AG04449 (cell line): ENCODE measurements around the gene HIVEP3.
"Not testable (repeated sequence)": the region's sequence is repeated elsewhere in the genome, so short reads cannot be mapped to it uniquely, and the experiment has no call there.

Experiments used
- CTCF ChIA-PET: fragments of 350-600 bp; formaldehyde crosslinking; extraction: SDS; loops from one replicate; lab custom pipeline; 2021; ENCODE audit warnings: antibody characterized with exemption; lab: Yijun Ruan, JAX
- POLR2A ChIA-PET: fragments of 400-600, 350-600 bp; formaldehyde crosslinking; extraction: SDS; loops from one replicate; lab custom pipeline; 2020; ENCODE audit warnings: antibody characterized with exemption, inconsistent platforms; lab: Yijun Ruan, JAX
- DNase-seq: peaks from one replicate; pipeline ENCODE4 v3.0.0-alpha.2; 2010; ENCODE audit warnings: low read depth, low spot score
- H3K4me3 ChIP-seq: 2 replicates; pipeline ENCODE4 v1.5.1; 2011; ENCODE audit warnings: low read depth, mild to moderate bottlenecking, control low read depth, low read length
- TF ChIP-seq, protein P1 (sequence below): IDR thresholded peaks from one replicate; pipeline ENCODE4 v1.5.1; 2011; ENCODE audit warnings: mild to moderate bottlenecking, moderate library complexity, low read length, control low read depth, inconsistent platforms; ENCODE audit not compliant: insufficient read depth; ENCODE audit errors: missing control alignments

The HIVEP3 gene

DNA sequence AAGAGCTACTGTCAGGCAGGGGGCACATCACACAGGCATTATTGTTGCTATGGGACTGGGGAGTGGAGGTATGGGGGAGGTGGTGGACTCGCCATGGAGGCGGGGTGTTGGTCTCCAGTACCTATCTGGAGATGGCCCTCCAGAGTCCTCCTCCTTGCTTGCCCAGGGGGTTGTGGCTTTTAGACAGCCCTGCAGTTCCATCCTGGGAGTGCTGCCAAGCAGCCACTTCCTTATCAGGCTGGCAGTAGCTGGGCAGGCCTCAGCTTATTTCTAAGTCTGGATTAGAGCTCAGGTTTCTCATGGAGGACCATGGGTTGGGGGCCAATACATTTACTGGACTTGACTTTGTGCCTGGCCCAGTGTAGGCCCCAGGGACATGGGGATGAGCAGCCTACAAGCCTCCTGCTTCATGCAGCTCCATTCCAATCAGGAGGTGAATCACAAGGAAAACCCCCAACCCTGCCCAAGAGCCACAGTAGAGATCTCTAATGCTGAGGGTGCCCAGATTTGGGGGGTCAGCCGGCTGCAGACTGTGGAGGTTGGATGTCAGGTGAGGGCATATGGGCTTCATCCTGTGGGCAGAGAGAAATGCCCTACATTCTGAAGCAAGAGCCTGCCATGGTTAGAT lies 223.5 kb downstream of the HIVEP3 start:
- ChIA-PET CTCF (interaction anchor here (1.2 to 1.4 kb wide), 2 partner anchors 11 to 19 kb away, joined by 3 to 4 read pairs; no protein-coding TSS in a partner anchor), POLR2A (no interaction called here)
- TF ChIP-seq, protein P1, sequence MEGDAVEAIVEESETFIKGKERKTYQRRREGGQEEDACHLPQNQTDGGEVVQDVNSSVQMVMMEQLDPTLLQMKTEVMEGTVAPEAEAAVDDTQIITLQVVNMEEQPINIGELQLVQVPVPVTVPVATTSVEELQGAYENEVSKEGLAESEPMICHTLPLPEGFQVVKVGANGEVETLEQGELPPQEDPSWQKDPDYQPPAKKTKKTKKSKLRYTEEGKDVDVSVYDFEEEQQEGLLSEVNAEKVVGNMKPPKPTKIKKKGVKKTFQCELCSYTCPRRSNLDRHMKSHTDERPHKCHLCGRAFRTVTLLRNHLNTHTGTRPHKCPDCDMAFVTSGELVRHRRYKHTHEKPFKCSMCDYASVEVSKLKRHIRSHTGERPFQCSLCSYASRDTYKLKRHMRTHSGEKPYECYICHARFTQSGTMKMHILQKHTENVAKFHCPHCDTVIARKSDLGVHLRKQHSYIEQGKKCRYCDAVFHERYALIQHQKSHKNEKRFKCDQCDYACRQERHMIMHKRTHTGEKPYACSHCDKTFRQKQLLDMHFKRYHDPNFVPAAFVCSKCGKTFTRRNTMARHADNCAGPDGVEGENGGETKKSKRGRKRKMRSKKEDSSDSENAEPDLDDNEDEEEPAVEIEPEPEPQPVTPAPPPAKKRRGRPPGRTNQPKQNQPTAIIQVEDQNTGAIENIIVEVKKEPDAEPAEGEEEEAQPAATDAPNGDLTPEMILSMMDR: no peak
- no peak for DNase-seq
- H3K4me3 ChIP-seq: no peak overlapping the region

DNA sequence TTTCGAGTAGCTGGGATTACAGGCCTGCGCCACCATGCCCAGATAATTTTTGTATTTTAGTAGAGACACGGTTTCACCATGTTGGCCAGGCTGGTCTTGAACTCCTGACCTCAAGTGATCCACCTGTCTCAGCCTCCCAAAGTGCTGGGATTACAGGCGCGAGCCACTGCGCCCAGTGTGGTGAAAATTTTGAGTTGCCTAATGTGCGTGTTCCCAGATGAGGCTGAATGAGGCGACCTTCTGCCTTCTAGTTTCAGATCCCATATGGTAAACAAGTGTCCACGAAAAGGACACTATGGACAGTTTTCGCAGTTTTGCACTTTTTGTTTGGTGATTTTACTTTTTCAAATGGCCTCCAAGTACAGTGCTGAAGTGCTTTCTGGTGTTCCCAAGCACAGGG lies 226.8 kb downstream of the HIVEP3 start:
- POLR2A ChIA-PET, H3K4me3 ChIP-seq, DNase-seq: not testable (repeated sequence)
- CTCF ChIA-PET: interaction anchor here (1.0 to 1.4 kb wide), 2 partner anchors 19 to 21 kb away, joined by 3 to 4 read pairs; no protein-coding TSS in a partner anchor

DNA sequence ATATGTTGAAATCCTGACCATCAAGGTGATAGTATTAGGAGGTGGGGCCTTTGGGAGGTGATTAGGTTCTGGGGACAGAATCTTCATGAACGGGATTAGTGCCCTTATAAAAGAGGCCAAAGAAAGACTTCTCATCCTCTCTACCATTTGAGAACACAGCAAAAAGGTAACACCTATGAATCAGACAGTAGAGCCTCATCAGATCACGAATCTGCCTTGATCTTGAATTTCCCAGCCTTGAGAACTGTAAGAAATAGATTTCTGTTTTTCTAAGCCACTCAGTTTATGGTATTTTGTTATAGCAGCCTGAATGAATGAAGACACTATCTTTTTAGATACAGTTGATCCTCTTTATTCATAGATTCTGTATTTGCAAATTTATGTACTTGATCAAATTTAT lies 227.3 kb downstream of the HIVEP3 start:
- TF ChIP-seq, protein P1: no peak
- ChIA-PET POLR2A (no interaction called here), CTCF (interaction anchor here (1.4 kb wide), 1 partner anchor 18 kb away, joined by 4 read pairs; no protein-coding TSS in a partner anchor)
- no peak for DNase-seq
- no peak overlapping the region for H3K4me3 ChIP-seq

DNA sequence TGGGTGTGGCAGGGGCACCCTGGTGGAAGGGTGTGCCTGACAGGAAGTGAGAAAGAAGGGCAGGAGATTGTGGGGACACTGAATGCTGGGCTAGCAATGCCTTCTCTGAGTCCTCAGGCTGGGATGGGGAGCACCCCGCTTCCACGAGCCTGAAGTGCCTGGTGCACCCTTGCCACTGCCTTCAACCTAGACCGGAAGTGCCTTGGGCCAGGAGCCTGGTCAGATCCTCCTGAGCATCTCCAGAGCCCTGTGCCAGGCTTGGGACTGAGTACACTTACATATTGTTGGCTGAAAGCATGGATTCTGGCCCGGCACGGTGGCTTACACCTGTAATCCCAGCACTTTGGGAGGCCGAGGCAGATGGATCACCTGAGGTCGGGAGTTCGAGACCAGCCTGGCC lies 228.4 kb downstream of the HIVEP3 start:
- no peak overlapping the region for H3K4me3 ChIP-seq
- POLR2A ChIA-PET: no interaction called here
- TF ChIP-seq, protein P1: no peak
- no peak for DNase-seq
- CTCF ChIA-PET: interaction anchor here (1.1 kb wide), 1 partner anchor 28 kb away, joined by 3 read pairs; no protein-coding TSS in a partner anchor

DNA sequence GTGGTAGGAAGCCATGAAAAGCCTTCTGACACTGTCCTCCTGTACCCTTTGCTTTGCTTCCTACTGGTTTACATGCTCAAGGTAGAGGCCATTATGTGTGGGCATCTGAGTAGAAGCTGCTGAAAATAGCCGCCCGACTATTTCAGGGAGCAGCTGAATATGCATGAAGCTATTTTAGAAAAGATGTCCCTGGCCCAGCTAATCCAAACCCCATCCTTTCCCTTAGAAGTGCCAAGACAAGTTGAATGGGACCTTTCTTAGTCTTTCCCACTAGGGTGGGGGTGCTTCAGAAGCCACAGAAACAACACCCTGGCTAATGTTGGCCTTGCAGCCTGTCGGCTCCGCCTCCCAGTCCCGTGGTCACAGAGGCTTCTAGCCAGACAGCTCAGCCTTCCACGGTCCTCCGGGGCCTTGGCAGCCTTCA lies 229.2 kb downstream of the HIVEP3 start:
- TF ChIP-seq, protein P1: no peak
- ChIA-PET POLR2A (no interaction called here), CTCF (interaction anchor here (1.1 kb wide), 1 partner anchor 29 kb away, joined by 3 read pairs; no protein-coding TSS in a partner anchor)

DNA sequence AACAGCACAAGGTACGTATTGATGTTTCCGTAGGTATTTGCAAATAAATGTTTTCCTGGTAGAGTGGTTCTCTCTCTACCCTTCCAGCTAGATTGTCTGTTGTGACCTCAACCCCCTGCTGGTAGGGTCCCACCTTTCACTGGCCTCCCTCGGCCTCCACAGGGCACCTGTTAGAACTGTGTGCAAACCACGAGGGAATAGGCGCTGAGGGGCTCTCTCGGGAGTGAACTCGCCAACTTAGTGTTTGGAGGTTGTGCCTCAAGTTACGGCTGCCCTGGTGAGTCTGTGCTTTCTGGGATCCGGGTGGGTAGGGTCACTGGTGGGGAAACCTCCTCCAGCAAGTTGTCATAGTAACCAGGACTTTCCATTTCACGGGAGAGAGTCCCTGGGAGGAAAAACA lies 229.6 kb downstream of the HIVEP3 start:
- ChIA-PET CTCF (no interaction called here), POLR2A (no interaction called here)
- DNase-seq: no peak
- no peak overlapping the region for H3K4me3 ChIP-seq
- TF ChIP-seq, protein P1: no peak

More for the DNA sequence above, 229.2 kb downstream of the HIVEP3 start:
- DNase-seq: no peak
- no peak overlapping the region for H3K4me3 ChIP-seq
